B cell (primary cell): ENCODE data around the gene RELCH. TPM values are rescaled to one million over a fixed set of nuclear protein-coding genes. Genes with fewer than 3 reads are reported as not detected.

Experiments used
- ATAC-seq: fragments of 200-7000 bp; cut with Tn5 transposase; one replicate; pipeline ENCODE4 v1.10.0; 2021; ENCODE audit warnings: low read depth, mild to moderate bottlenecking, moderate number of reproducible peaks, moderate library complexity
- CTCF ChIA-PET: fragments of 350-600 bp; sonication (Branson Sonifier 250); formaldehyde crosslinking; loops from one replicate; lab custom pipeline; 2021; ENCODE audit warnings: antibody characterized with exemption, inconsistent platforms; lab: Charles Lee
- POLR2A ChIA-PET: fragments of 350-600 bp; sonication (Branson Sonifier 250); formaldehyde crosslinking; loops from one replicate; lab custom pipeline; 2021; ENCODE audit warnings: antibody characterized with exemption; lab: Charles Lee
- DNase-seq: peaks from one replicate; pipeline ENCODE4 v3.0.0; 2013
- H2AFZ ChIP-seq: 2 replicates; pipeline ENCODE4 v1.6.1; 2012; ENCODE audit warnings: mild to moderate bottlenecking, low read depth, low read length; ENCODE audit not compliant: insufficient read depth, poor library complexity, severe bottlenecking
- H3K27ac ChIP-seq, 2 donors: 1 replicate in 1 of 2; 2 replicates in 1 of 2; pipeline ENCODE4 v1.5.1; 2012 to 2013; ENCODE audit warnings: low read length in 2 of 2, mild to moderate bottlenecking in 2 of 2, moderate library complexity in 1 of 2
- H3K27me3 ChIP-seq, 4 experiments: fragments of 200-600 bp in 1 of 4; sonication (generic) in 1 of 4; replicated peaks in 1 of 4; 1 replicate in 2 of 4; 2 replicates in 2 of 4; pipeline versions ENCODE4 v1.6.1 to v1.7.0; 2013 to 2016; ENCODE audit warnings: low read length in 3 of 4, mild to moderate bottlenecking in 2 of 4, mixed read lengths in 1 of 4, moderate library complexity in 1 of 4; ENCODE audit not compliant: insufficient read depth in 4 of 4, control insufficient read depth in 3 of 4; ENCODE audit errors: control extremely low read depth in 1 of 4
- H3K36me3 ChIP-seq, 2 experiments: replicated peaks in 1 of 2; 1 replicate in 1 of 2; 2 replicates in 1 of 2; pipeline versions ENCODE4 v1.6.1 to v1.7.1; 2013; ENCODE audit warnings: low read length in 1 of 2; ENCODE audit not compliant: insufficient read depth in 2 of 2, control insufficient read depth in 1 of 2; ENCODE audit errors: control extremely low read depth in 1 of 2, extremely low read depth in 1 of 2
- H3K4me1 ChIP-seq, 2 donors: fragments of 200-600 bp in 1 of 2; sonication (generic) in 1 of 2; 1 replicate in 1 of 2; 2 replicates in 1 of 2; pipeline versions ENCODE4 v1.5.1 to v1.6.1; 2013 to 2017; ENCODE audit warnings: low read length in 2 of 2; ENCODE audit not compliant: control insufficient read depth in 2 of 2, insufficient read depth in 2 of 2
- H3K4me2 ChIP-seq: replicated peaks from 2 replicates; pipeline ENCODE3; 2012; ENCODE audit warnings: mild to moderate bottlenecking, low read depth, low read length; ENCODE audit not compliant: poor library complexity, severe bottlenecking
- H3K4me3 ChIP-seq, 5 experiments: fragments of 200-600 bp in 1 of 5; sonication (generic) in 1 of 5; 1 replicate in 3 of 5; 2 replicates in 2 of 5; pipeline versions ENCODE4 v1.5.1 to v1.7.0; 2011 to 2016; ENCODE audit warnings: low read length in 4 of 5, mild to moderate bottlenecking in 4 of 5, low read depth in 2 of 5, control low read depth in 1 of 5, moderate library complexity in 1 of 5; ENCODE audit not compliant: insufficient read depth in 1 of 5; ENCODE audit errors: control extremely low read depth in 1 of 5, extremely low read depth in 1 of 5
- H3K79me2 ChIP-seq: fragments of 200-600 bp; sonication (generic); one replicate; pipeline ENCODE4 v1.6.0; 2016; ENCODE audit warnings: low read length; ENCODE audit not compliant: control insufficient read depth, insufficient read depth
- H3K9ac ChIP-seq: fragments of 200-600 bp; sonication (generic); 2 replicates; pipeline ENCODE4 v1.6.1; 2017; ENCODE audit warnings: mild to moderate bottlenecking, low read length, moderate library complexity
- H3K9me3 ChIP-seq, 3 donors: one replicate each; pipeline versions ENCODE4 v1.6.1 to v1.7.1; 2013; ENCODE audit warnings: low read length in 2 of 3; ENCODE audit not compliant: control insufficient read depth in 2 of 3, insufficient read depth in 1 of 3; ENCODE audit errors: control extremely low read depth in 1 of 3
- H4K20me1 ChIP-seq: 2 replicates; pipeline ENCODE4 v1.6.0; 2012; ENCODE audit warnings: mild to moderate bottlenecking, low read length; ENCODE audit not compliant: insufficient read depth, control insufficient read depth, poor library complexity, severe bottlenecking
- H3K27ac Mint-ChIP-seq: one replicate; pipeline ENCODE4 v1.8.0; 2021; ENCODE audit warnings: mixed read lengths
- H3K27me3 Mint-ChIP-seq: one replicate; pipeline ENCODE4 v1.8.0; 2021; ENCODE audit warnings: mixed read lengths
- H3K4me1 Mint-ChIP-seq: one replicate; pipeline ENCODE4 v1.8.0; 2021; ENCODE audit warnings: mixed read lengths
- H3K4me3 Mint-ChIP-seq: one replicate; pipeline ENCODE4 v1.8.0; 2021; ENCODE audit warnings: mixed read lengths
- H3K9me3 Mint-ChIP-seq: one replicate; pipeline ENCODE4 v1.8.0; 2022; ENCODE audit warnings: mixed read lengths; ENCODE audit not compliant: insufficient read depth
- EZH2 ChIP-seq: IDR thresholded peaks from 2 replicates; pipeline ENCODE4 v1.6.1; 2012; ENCODE audit warnings: borderline replicate concordance, low read depth, mild to moderate bottlenecking, moderate library complexity, low read length; ENCODE audit not compliant: insufficient read depth, poor library complexity, severe bottlenecking
- WGBS: methylation state at CpG from one replicate; pipeline ENCODE4 v1.1.5; 2013; ENCODE audit warnings: missing lambda C conversion rate; ENCODE audit not compliant: insufficient coverage; 5-methylcytosine and 5-hydroxymethylcytosine counted together
- intact Hi-C: fragments of 100-400 bp; cut with micrococcal nuclease; formaldehyde crosslinking; loops from one replicate; pipeline ENCODE4 v1.10.0; 2022
- polyA plus RNA-seq: library from polyadenylated mRNA; depleted of rRNA; stranded (reverse); fragments of >200 nt; gene quantifications from 2 replicates; pipeline ENCODE4 v1.2.3, GENCODE V29; 2012
- total RNA-seq, 2 donors: library from RNA; stranded (reverse); fragments of 120-200 nt in 1 of 2; gene quantifications; 1 replicate in 1 of 2; 2 replicates in 1 of 2; pipeline versions ENCODE4 v1.2.3 to v1.2.4, GENCODE V29; 2013 to 2022
- TF ChIP-seq, protein P1 (sequence below): fragments of 200-600 bp; IDR thresholded peaks from one replicate; pipeline ENCODE4 v1.8.0; 2022; ENCODE audit warnings: antibody characterized with exemption, mild to moderate bottlenecking

Gene RELCH
- total and polyA plus RNA-seq, 2 donors (not counting 1 experiment from before 2014, with no cell fraction given): 17.6 to 77.9 TPM

GRCh38 chr18:62250475-62250874 is 63.4 kb downstream of the RELCH start:
- WGBS: no CpG with 5 or more reads among the region's 2 CpGs
- Histone ChIP-seq H3K27me3 (no peaks in the 10 kb centered on the region), H3K4me2 (no peak overlapping the region), H3K9me3 (no peaks in the 10 kb centered on the region), H4K20me1 (no peaks in the 10 kb centered on the region), H3K36me3 (peaks cover 5 to 18% of the 10 kb centered on the region in 2 experiments), H3K4me1 (no peaks in the 10 kb centered on the region), H3K9ac (no peak overlapping the region), H2AFZ (no peak overlapping the region), H3K79me2 (no peaks in the 10 kb centered on the region), H3K4me3 (no peak overlapping the region), H3K27ac (no peak overlapping the region)
- no peak for TF ChIP-seq EZH2
- TF ChIP-seq, protein P1, sequence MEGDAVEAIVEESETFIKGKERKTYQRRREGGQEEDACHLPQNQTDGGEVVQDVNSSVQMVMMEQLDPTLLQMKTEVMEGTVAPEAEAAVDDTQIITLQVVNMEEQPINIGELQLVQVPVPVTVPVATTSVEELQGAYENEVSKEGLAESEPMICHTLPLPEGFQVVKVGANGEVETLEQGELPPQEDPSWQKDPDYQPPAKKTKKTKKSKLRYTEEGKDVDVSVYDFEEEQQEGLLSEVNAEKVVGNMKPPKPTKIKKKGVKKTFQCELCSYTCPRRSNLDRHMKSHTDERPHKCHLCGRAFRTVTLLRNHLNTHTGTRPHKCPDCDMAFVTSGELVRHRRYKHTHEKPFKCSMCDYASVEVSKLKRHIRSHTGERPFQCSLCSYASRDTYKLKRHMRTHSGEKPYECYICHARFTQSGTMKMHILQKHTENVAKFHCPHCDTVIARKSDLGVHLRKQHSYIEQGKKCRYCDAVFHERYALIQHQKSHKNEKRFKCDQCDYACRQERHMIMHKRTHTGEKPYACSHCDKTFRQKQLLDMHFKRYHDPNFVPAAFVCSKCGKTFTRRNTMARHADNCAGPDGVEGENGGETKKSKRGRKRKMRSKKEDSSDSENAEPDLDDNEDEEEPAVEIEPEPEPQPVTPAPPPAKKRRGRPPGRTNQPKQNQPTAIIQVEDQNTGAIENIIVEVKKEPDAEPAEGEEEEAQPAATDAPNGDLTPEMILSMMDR: no peak
- no peaks in the 10 kb centered on the region for H3K4me1 Mint-ChIP-seq
- intact Hi-C loops: no loop called here
- H3K27me3 Mint-ChIP-seq: no peaks in the 10 kb centered on the region
- no peak for DNase-seq
- ChIA-PET CTCF (interaction anchor here (1.1 to 5.6 kb wide), 12 partner anchors 8 to 175 kb away, joined by 3 to 145 read pairs (median 4); partner anchors contain the start of genes PIGN and RELCH), POLR2A (interaction anchor here (1.2 kb wide), 1 partner anchor 64 kb away, joined by 3 read pairs; the partner anchor contains the start of genes PIGN and RELCH)
- H3K27ac Mint-ChIP-seq: no peak overlapping the region
- ATAC-seq: no peak
- H3K9me3 Mint-ChIP-seq: no peaks in the 10 kb centered on the region
- no peak overlapping the region for H3K4me3 Mint-ChIP-seq

DNA sequence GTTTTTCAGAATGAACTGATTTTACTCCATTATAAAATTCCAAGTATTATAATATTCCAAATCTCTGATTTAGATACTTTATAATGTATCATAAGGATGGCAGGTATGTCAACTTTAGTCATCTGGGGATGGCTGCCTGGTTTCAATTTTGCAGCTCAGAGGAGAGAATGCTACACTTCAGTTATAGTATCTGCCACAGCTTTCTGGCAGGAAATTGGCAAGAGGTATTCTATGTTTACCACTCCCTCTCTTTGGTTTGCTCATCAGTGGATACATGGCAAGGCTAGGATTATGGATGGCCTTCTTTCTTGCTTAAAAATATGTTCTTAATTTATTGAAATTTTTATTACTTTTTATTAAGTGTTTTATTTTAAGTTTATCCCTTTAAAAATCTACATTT is 71.0 kb downstream of the RELCH start:
- Histone ChIP-seq H3K36me3 (peaks cover 13 to 66% of the 10 kb centered on the region in 2 experiments), H2AFZ (no peak overlapping the region), H3K4me3 (no peak overlapping the region), H3K9me3 (no peaks in the 10 kb centered on the region), H3K79me2 (no peaks in the 10 kb centered on the region), H3K9ac (no peak overlapping the region), H4K20me1 (no peaks in the 10 kb centered on the region), H3K4me1 (peaks cover 0 to 5% of the 10 kb centered on the region in 2 donors), H3K27me3 (no peaks in the 10 kb centered on the region), H3K4me2 (no peak overlapping the region), H3K27ac (no peak overlapping the region)
- Mint-ChIP-seq H3K4me1 (peaks cover 13% of the 10 kb centered on the region), H3K9me3 (no peaks in the 10 kb centered on the region), H3K4me3 (no peak overlapping the region), H3K27me3 (no peaks in the 10 kb centered on the region), H3K27ac (no peak overlapping the region)
- CTCF ChIA-PET: interaction anchor here (0.7 to 2.2 kb wide), 5 partner anchors 9 to 75 kb away, joined by 3 to 14 read pairs (median 5); no protein-coding TSS in a partner anchor
- intact Hi-C loops: no loop called here
- POLR2A ChIA-PET: no interaction called here
- no peak for ATAC-seq
- no peak for DNase-seq
- TF ChIP-seq, protein P1: no peak
